NCI-H1048 (cell line): ENCODE measurements around the gene GNLY.
"Not testable (repeated sequence)": the region's sequence is repeated elsewhere in the genome, so short reads cannot be mapped to it uniquely, and the experiment has no call there.

ENCODE experiments used
- DNase-seq: peaks from one replicate; lab custom pipeline; 2025; lab: John Stamatoyannopoulos, UW

The GNLY gene

GRCh38 chr2:85710687-85711577 lies 16.8 kb downstream of the GNLY start:
- DNase-seq = no peak

DNA sequence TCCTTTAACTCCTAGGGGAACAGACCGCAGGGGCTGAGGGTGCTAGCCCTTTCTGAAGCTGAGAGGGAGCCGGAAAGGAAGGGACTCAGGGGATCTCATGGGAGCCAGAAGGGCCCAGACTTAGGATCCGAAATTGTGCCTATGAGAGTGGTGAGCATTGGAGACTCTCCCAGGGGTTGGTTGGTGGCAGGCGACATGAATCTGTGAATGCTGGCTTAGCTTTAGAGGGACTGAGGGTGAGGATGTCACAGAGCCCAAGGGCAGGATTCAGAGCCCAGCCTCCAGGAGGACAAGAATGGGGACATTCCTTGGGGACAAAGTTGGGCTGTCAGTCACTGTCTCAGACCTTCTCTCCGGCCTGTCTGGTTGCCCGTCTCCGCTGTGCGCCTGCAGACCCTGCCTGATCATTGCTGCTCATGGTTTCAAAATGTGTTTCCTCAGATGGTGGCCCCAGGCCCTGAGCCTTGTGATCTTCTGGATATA lies 17.5 kb downstream of the GNLY start:
- no peak for DNase-seq

DNA sequence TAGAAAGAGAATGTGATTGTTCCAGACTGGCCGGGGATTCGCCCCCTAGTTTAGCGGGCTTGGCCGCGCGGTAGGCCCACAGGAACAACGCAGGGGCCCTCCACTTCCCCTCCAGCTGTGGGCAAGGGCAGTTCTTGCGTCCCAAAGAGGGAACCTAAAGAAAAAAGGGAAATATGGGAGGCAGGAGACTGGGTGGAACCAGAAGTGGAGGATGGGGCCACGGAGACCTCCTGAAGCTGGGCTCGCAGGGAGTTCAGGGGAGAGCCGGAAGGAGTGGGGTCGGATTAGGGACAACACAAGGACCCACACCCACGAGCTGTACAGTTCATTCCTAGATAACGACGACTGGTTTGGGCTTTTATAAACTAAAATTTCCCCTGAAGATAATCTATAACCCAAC lies 18.2 kb downstream of the GNLY start:
- DNase-seq = no peak

- DNase-seq = no peak
Measured at GRCh38 chr2:85712849-85713612, 18.9 kb downstream of the GNLY start.

GRCh38 chr2:85713836-85714235 lies 19.7 kb downstream of the GNLY start:
- no peak for DNase-seq

DNA sequence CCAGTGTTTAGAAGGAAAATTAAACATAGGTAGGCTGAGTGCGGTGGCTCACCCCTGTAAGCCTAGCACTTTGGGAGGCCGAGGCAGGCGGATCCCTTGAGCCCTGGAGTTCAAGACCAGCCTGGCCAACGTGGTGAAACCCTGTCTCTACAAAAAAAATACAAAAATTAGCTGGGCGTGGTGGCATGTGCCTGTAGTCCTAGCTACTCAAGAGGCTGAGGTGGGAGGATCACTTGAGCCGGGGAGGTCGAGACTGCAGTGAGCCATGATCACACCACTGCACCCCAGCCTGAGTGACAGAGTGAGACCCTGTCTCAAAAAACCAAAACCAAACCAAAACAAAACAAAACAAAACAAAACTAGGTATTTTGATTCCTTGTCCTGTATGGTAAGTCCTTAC lies 20.3 kb downstream of the GNLY start:
- not testable (repeated sequence) for DNase-seq

DNA sequence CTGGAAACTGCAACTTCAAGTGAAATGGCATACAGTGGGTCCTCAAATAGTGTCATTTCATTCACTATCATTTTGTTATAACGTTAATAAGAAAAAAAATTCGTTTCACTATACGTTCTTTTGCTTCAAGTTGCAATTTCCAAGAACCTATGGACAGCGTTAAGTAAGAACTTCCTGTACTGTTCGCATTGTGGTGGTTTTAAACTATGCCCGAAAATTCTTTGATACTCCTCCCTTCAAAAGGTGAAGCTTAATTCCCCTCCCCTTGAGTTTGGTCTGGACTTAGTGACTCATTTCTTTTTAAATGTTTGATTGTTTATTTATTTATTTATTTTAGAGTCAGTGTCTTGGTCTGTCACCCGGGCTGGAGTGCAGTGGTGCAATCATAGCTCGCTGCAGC lies 20.7 kb downstream of the GNLY start:
- DNase-seq = no peak

DNA sequence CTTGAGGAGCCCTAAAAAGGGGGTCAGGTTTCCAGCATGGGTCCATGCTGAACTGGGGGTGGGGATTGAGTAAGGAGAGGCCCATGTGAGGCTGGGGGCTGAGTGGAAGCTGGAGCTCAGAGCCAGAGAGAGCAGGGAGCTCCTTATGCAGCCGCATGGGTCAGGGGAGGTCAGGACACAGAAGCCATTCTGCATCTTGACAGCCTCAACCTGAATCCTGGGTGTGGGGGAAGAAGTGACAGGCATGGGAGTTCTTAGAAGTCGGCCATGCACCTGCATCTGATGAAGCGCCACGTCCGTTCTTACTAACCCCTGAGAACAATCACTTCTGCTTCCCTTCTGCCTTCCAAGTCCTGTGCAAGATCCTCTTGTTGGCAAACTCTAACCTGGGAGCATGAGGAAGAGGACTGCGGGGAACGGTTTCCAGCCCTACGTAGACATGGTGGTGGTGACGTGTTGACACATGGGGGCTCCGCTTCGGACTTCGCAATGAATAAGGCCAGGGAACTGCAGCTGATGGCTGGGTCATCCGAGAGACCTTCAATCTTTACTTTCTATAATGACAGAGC lies 22.3 kb downstream of the GNLY start:
- DNase-seq = no peak

DNA sequence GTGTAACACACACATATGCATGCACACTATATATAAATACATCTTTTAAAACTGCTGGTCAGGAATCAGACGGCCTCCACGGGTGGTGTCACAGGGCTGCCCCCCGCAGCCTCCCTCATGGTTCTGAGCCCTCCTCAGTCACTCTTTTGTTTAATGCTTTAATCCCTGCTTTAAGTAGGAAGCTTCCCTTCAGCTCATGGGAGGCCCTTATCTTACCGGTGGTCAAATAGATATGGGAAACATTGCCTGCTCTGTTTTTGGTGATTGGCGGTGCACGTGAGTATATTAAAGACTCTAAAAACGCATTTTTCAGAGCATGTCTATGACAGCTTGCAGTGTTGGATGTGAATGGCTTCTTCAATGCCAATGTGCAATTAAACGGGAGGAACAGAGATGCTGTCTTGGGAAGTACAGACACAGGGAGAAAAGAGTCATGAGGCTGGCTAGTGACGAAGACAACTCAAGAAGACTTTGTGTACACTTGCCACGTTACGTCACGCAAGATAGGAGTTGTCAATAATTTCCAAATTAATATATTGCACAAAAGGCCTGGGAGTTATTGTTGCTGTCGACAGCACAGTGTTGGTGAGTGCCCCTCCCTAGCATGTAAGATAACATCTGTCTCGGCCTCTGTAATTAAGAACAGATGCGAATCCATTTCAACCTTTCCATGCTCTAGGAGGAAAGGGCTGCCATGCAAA lies 23.3 kb downstream of the GNLY start:
- DNase-seq = no peak

DNA sequence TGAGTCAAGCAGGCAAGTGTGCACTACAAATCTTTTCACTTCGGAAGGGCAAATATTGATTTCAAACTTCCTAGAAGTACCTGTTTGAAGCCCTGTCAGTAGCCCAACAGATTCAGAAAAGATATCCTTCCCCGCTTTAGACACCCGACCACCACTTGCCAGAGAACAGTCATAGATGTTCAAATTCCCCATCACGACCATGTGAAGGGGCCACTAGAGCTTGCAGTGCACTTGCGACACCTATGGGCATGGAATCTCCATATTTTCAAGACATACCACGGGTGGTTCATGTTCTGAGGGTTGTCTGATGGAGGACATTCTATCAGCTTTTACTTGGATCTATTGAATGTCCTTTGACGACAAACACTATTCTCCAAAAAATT lies 23.8 kb downstream of the GNLY start:
- no peak for DNase-seq

DNA sequence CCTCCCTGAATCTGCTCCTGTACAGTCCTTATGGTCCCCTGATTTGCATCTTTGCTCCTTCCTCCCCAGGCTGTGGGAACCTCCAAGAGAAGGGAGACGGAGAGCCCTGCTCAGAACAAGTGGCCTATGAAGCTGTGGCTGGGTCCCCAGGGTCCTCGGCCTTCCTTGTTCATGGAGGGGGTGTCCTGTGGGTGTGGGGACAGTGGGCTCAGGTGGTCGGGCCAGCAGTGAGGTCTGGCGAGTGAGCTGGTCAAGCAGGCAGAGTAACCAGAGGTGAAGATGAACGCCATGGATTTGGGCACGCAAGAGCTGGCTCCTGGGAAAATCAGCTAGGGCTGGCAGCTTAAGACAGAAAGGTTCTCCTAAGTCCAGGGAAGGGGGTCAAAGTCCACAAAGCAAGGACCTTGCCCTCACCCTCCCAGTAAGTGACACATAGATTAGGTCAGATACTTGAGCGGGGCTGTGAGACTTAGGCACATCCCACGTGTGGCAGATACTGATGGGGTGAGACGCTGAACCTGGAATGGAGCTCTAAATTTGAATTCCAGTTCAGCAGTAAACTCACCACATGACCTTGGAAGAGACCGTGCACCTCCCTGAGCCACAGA lies 24.8 kb downstream of the GNLY start:
- no peak for DNase-seq

GRCh38 chr2:85719609-85720240 lies 25.6 kb downstream of the GNLY start:
- no peak for DNase-seq

DNA sequence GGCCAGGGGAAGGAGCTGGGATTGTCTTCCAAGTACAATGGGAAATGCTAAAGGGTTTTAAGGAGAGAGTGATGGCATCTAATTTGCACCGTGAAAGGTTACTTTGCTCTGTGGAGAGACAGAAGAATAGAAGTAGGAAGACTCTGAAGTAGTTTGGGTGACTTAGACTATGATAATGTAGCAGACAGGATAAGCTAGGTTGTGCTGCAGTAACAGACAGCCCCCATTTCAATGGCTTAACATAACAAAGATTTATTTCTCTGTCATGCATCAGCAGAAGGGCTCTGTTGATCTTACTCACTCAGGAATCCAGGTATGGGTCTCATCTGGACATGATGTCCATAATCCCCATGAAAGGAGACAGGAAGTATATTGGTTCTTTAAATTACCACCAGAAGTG lies 26.4 kb downstream of the GNLY start:
- DNase-seq = no peak

- DNase-seq = no peak
Measured at GRCh38 chr2:85721641-85722040, 27.5 kb downstream of the GNLY start.

GRCh38 chr2:85722519-85722918 lies 28.4 kb downstream of the GNLY start:
- DNase-seq = no peak

GRCh38 chr2:85723707-85724360 lies 29.7 kb downstream of the GNLY start:
- DNase-seq = no peak

GRCh38 chr2:85724731-85725181 lies 30.6 kb downstream of the GNLY start:
- no peak for DNase-seq

DNA sequence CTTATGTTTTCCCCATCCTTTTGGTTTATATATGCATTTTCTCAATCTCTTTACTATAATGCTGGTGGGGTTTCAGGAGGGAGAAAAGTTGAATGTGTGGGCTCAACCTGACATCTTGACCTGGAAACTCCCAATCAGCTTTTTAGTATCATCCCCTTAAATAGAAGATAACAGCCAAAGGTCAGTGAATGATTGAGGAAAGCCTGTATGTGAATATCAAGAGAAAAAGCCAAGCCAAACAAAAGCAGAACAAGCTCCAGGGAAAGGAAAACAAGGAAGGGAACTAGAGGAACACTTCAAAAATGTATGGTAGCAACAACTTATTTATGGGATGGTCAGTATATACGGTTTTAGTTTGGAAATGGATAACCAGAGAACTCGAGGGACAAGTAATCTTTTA lies 31.3 kb downstream of the GNLY start:
- no peak for DNase-seq

DNA sequence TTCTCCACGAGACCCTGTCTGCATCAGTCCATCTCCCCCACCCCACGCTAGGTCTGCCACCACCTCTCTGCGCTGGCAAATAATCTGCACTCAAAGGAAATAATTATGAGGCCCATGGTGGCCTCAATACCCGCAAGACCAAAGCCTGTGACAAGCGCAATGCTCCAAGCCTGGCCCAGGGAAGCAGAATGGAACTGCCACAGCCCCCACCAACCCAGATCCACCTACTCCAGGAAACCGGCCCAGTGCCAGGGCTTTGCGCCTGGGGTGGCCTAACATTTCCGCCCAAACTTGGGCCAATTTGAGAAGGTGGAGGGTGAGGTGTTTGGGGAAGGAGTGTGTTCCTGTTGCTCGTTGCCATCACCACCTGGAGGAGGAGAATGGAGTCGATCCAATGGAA lies 33.6 kb downstream of the GNLY start:
- no peak for DNase-seq

DNA sequence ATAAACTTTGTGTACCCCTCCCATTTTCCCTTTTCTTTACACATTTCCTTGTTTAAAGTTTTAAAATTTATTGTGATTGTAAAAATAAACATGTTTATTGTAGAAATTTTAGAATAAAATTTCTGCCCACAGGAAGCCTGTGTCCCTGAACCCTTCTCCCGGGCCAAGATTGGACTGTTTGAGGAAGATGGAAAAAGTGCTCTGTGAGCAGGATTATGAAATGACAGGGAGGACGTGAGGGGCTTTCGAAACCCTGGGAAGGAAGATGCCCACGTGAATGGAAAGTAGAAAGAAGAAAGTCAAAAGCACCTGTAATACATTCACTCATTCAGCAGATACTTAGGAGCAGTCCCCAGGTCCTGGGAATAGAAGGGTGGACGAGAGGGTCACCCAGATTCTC lies 34.2 kb downstream of the GNLY start:
- DNase-seq = no peak
